Measurements from ENCODE around the gene FILIP1L. TPM values are rescaled to one million over a fixed set of nuclear protein-coding genes. Genes with fewer than 3 reads are reported as not detected.
A peak's percentile ranks its signal among the peaks of the same experiment; 100 is the strongest.

FILIP1L gene
- polyA plus RNA-seq, 1 of the 3 experiments (the other 2 are of a cell fraction): 26.8 TPM

GRCh38 chr3:99984139-99984538 lies 130.2 kb downstream of the FILIP1L start:
- no peaks in the 10 kb centered on the region for H3K9me2 ChIP-seq
- H3K4me1 ChIP-seq (ENCODE audit: control insufficient read depth in 1 of 2, insufficient read depth in 2 of 2, low read depth in 1 of 2, low read length in 1 of 2): no peaks in the 10 kb centered on the region
- H3K27ac ChIP-seq (ENCODE audit: low read depth in 2 of 2, low read length in 1 of 2): peak overlapping the region in 1 of 2 experiments; percentile 40; a peak in 2 of 4 replicates
- no peaks in the 10 kb centered on the region for H4K20me1 ChIP-seq (ENCODE audit: insufficient read depth)
- no peaks in the 10 kb centered on the region for H3F3A ChIP-seq (replicated peaks; ENCODE audit: insufficient read depth)
- DNase-seq: no peak
- TF ChIP-seq RCOR1 (IDR thresholded peaks at IDR 0.05; ENCODE audit: low read length) (no peak), TEAD4 (IDR thresholded peaks at IDR 0.05; ENCODE audit: borderline replicate concordance, insufficient read depth) (peak; percentile 63; the same call in 1 of the 2 replicates), SIN3A (IDR thresholded peaks at IDR 0.05; ENCODE audit: borderline replicate concordance, low read depth, low read length) (no peak), TCF12 (IDR thresholded peaks at IDR 0.05) (peak; percentile 85), CHD2 (IDR thresholded peaks at IDR 0.05; ENCODE audit: low read length, partially characterized antibody) (no peak), USF2 (IDR thresholded peaks at IDR 0.05; ENCODE audit: borderline replicate concordance, low read depth, low read length) (no peak), RXRA (IDR thresholded peaks at IDR 0.05; ENCODE audit: borderline replicate concordance, low read depth) (peak; percentile 33; the same call in 1 of the 2 replicates), GATA2 (CRISPR knock-in tag; IDR thresholded peaks at IDR 0.05) (no peak), PBX3 (IDR thresholded peaks at IDR 0.05) (peak; percentile 86), NFIC (IDR thresholded peaks at IDR 0.05; ENCODE audit: borderline replicate concordance) (peak; percentile 76), EP300 (IDR thresholded peaks at IDR 0.05; ENCODE audit: borderline replicate concordance in 1 of 2, low read depth in 1 of 2, low read length in 1 of 2) (peak; percentile 39 to 85; a peak in 3 of 4 replicates), REST (IDR thresholded peaks at IDR 0.05; ENCODE audit: low read depth, low read length) (no peak), JUND (IDR thresholded peaks at IDR 0.05) (peak; percentile 46), IRF3 (IDR thresholded peaks at IDR 0.05; ENCODE audit: low read depth, low read length) (no peak), MEF2A (IDR thresholded peaks at IDR 0.05; ENCODE audit: borderline replicate concordance, low read depth) (0 out of 2 replicates have a peak, but pooled peaks have one; percentile 33), RFX5 (IDR thresholded peaks at IDR 0.05; ENCODE audit: low read length) (no peak), GABPA (IDR thresholded peaks at IDR 0.05; ENCODE audit: low read depth) (no peak), POLR2AphosphoS5 (IDR thresholded peaks at IDR 0.05; ENCODE audit: low read depth, low read length) (peak; percentile 33; the same call in 1 of the 2 replicates), FOXM1 (IDR thresholded peaks at IDR 0.05; ENCODE audit: low read depth) (no peak), CTCF (IDR thresholded peaks at IDR 0.05) (no peak)
- no peak overlapping the region for H2AFZ ChIP-seq (ENCODE audit: low read depth)
- no peak overlapping the region for H3K4me3 ChIP-seq (ENCODE audit: low read depth in 2 of 2, low read length in 1 of 2)
- POLR2A ChIA-PET: no interaction called here
- CTCF ChIA-PET: interaction anchor here (0.7 kb wide), 3 partner anchors 141 to 270 kb away, joined by 3 to 4 read pairs (median 3); no protein-coding TSS in a partner anchor
- H3K4me2 ChIP-seq: peak overlapping the region; percentile 3; the same call in 1 of the 2 replicates
- H3K9me3 ChIP-seq: no peaks in the 10 kb centered on the region
- no peaks in the 10 kb centered on the region for H3K79me2 ChIP-seq (ENCODE audit: insufficient read depth)
- no peak overlapping the region for H3K9ac ChIP-seq
- H3K27me3 ChIP-seq (ENCODE audit: insufficient read depth): no peaks in the 10 kb centered on the region
- no peaks in the 10 kb centered on the region for H3K36me3 ChIP-seq (replicated peaks in 1 of 2; ENCODE audit: control insufficient read depth in 1 of 2, insufficient read depth in 2 of 2, low read length in 1 of 2)

Data from SK-N-SH (cell line).